ENCODE results near the gene CLEC18B. TPM values are rescaled to one million over a fixed set of nuclear protein-coding genes. Genes with fewer than 3 reads are reported as not detected.
A peak's percentile ranks its signal among the peaks of the same experiment; 100 is the strongest.
"Not testable (repeated sequence)": the region's sequence is repeated elsewhere in the genome, so short reads cannot be mapped to it uniquely, and the experiment has no call there.

Gene CLEC18B
- total RNA-seq, 2 donors from 2014 or later: 8.2 TPM; not detected in 1

DNA sequence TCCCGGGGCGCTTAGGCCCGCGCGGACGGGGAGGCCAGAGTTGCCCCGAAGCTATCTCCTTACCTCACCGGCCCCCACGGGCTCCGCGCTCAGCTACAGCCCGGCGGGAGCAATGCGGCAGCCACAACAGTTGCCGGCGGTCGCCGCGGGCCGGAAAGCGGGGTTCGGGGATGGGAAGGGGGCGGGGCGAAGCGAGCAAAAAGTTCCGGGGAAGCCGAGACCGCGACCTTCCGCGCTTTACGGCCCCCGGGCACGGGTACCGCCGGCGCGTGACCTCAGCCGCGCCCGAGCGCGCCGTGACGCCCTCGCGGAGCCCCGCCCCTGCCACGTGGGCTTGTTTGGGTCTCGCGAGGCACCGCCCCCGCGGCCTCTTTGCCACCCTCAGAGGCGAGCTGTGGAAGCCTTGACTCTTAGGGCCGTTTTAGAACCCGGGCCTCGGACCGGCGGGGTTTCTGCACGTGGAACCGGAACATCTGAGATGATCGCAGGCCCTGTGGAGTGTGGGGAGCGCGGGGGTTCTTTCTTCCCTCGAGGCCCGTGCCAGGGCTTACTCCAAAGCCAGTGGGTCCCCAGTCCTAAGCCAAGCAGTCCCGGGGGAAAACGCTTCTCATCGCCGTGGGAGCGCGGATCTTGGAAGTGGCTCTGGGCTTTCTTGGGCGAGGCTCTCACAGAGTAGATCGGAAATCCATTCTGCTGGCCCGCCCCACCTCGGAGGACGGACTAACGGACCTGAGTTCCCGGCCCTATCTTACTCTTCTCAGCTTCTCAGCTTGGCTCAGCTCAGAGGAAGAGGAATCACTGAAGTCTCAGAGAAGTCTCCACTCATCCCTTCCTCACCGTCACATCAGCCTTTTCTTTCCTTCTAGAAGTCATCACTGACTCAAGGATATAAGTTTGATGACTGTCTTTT, 53.0 kb downstream of the CLEC18B start:
- H3K36me3 ChIP-seq; H3K9me3 ChIP-seq; intact Hi-C loops (cut with DNase I); H3K27me3 ChIP-seq (replicated peaks; ENCODE audit: insufficient read depth); H3K4me1 ChIP-seq (replicated peaks): not testable (repeated sequence)
- TF ChIP-seq POLR2AphosphoS5 (IDR thresholded peaks at IDR 0.05) (peak; percentile 76), POLR2A (IDR thresholded peaks at IDR 0.05) (peak; percentile 76)
- TF ChIP-seq, protein P1, sequence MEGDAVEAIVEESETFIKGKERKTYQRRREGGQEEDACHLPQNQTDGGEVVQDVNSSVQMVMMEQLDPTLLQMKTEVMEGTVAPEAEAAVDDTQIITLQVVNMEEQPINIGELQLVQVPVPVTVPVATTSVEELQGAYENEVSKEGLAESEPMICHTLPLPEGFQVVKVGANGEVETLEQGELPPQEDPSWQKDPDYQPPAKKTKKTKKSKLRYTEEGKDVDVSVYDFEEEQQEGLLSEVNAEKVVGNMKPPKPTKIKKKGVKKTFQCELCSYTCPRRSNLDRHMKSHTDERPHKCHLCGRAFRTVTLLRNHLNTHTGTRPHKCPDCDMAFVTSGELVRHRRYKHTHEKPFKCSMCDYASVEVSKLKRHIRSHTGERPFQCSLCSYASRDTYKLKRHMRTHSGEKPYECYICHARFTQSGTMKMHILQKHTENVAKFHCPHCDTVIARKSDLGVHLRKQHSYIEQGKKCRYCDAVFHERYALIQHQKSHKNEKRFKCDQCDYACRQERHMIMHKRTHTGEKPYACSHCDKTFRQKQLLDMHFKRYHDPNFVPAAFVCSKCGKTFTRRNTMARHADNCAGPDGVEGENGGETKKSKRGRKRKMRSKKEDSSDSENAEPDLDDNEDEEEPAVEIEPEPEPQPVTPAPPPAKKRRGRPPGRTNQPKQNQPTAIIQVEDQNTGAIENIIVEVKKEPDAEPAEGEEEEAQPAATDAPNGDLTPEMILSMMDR (IDR thresholded peaks at IDR 0.05): peak in 1 of 4 experiments; percentile 34
- DNase-seq (ENCODE audit: low spot score): peak; percentile 97
- Histone ChIP-seq H3K4me3 (peak overlapping the region; percentile 59 to 72), H3K27ac (peak overlapping the region; percentile 83 to 84)
- 1% methylated on average over 63 of the region's 81 CpGs for WGBS

GRCh38 chr16:74367469-74368001, 53.7 kb downstream of the CLEC18B start:
- Histone ChIP-seq H3K4me3 (peak overlapping the region; percentile 59 to 72), H3K27ac (peak overlapping the region; percentile 83 to 84)
- H3K36me3 ChIP-seq; H3K9me3 ChIP-seq; H3K4me1 ChIP-seq (replicated peaks); H3K27me3 ChIP-seq (replicated peaks; ENCODE audit: insufficient read depth); intact Hi-C loops (cut with DNase I): not testable (repeated sequence)
- under 1% methylated on average over 32 of the region's 35 CpGs for WGBS
- DNase-seq (ENCODE audit: low spot score): peak; percentile 45

DNA sequence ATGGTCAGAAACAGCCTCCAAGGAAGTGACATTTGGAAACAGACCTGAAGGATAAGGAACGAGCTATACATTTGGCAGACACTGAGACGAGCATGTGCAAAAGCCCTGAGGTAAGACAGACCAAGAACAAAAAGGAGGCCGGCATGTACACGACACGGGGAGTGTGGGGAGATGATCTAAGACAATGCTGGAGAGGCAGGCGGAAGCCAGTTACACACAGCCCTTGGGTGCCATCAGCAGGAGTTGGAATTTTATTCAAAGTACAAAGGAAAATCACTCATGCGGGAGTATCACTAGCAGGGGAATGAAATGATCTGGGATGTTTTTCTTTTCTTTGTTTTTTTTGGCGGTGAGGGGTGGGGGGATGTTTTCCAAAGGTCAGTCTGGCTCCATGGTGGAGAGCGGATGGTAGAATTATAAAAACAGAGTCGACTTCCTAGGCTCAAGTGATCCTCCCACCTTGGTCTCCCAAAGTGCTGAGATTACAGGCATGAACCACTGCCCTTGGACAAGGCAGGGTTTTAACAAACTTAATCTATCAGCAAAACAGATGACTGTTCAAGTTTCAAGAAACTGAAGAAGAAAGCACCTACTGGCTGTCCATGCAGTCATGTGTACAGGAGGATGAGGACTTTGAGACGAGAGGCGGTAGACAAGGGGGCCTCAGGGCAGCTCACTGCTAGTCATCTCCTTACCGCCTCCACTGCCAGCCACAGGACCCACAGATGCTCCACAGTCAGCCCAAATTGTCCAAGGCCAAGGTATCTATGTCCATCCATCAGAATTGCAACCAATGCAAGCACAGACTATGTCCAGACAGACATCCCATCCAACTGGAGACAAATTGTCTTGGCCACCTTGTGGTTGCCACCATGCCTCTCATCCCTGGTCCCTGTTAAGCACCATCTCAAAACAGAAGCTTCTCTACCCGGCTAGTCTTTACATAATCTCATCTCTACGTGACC, 59.4 kb downstream of the CLEC18B start:
- H3K27ac ChIP-seq; DNase-seq (ENCODE audit: low spot score); H3K27me3 ChIP-seq (replicated peaks; ENCODE audit: insufficient read depth); H3K9me3 ChIP-seq; H3K4me1 ChIP-seq (replicated peaks); intact Hi-C loops (cut with DNase I); H3K4me3 ChIP-seq; H3K36me3 ChIP-seq: not testable (repeated sequence)
- 85% methylated on average over 11 of the region's 15 CpGs for WGBS

Small RNA genes within 50 kb of the gene (small RNA-seq; reads per million reads assigned to genes)
- gene AC009053.4 (0 reads per million in 2 donors), gene RF00019 (0 reads per million in 2 donors), gene RNU6-237P (0 reads per million in 2 donors)

Other genes starting within 250 kb of the CLEC18B start
- 10 to 100 TPM; 54.1 to 78.0 TPM for gene PSMD7, start 124.7 kb downstream of the CLEC18B start, total RNA-seq
- 1 to 10 TPM; 5.0 to 6.8 TPM for gene NPIPB15, start 45.2 kb downstream of the CLEC18B start, total RNA-seq
- gene GLG1, start 185.6 kb upstream of the CLEC18B start, total RNA-seq: 100 to 1,000 TPM; 135 to 189 TPM
- gene RFWD3, start 245.4 kb upstream of the CLEC18B start, total RNA-seq: 10 to 100 TPM; 15.7 to 36.9 TPM

All from prostate gland (tissue), 2 donors.